ENCODE measurements around the gene HSFX2. TPM values are rescaled to one million over a fixed set of nuclear protein-coding genes. Genes with fewer than 3 reads are reported as not detected.

HSFX2 gene
- total and polyA plus RNA-seq, 2 of the 13 experiments (the other 11 are each of a cell fraction or from before 2014, with no cell fraction given): 0.13 TPM; not detected in 1

DNA sequence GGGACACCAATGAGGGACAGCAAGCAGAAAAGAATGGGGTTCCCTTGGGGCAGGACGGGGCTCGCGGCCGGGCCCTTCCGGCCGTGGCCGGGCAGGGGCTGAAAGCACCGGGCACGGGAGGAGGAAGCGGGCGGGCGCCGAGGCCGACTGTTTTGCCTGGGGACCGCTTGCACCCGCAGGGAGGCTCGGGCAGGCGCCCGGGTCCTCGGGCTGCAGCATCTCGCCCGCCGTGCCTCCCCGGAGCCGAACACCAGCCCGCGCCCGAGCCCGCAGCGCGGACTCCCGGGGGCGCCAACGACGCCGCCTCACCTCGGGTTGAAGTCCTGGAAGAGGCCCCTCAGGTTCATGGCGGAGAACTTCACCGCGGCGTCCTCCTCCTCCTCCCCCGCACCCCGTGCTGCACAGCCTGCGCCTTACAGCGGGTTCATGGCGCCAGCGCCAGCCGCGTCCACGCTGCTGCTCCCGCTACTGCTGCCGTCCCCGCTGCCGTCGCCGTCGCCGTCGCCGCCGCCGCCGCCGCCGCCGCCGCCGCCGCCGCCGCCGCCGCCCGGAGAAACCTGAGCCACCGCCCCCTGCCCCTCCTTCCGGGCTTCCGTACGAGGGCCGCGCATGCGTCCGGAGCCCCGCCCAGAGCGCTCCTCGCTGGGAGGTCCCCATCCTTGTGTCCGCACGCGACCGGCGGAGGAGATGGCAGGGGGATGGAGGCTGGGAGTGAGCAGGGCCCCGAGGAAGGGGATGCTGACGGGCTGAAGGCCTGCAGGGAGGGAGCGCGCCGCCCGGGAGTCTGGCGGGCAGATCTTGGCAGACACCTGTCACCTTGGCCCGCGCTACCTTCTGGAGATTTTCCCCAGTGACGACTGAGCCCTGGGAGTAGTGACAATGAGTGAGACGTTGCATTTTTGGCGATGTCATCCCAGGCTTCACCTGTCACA is 36.4 kb upstream of the HSFX2 start, which contains the start of gene TMEM185A (continued):
- TF ChIP-seq CHD2 (IDR thresholded peaks at IDR 0.05; ENCODE audit: low read depth, low read length): no peak
- no peak for TF ChIP-seq ZNF256 (CRISPR knock-in tag; conservative IDR thresholded peaks at IDR 0.05)
- TF ChIP-seq CEBPB (IDR thresholded peaks at IDR 0.05; ENCODE audit: borderline replicate concordance, low read depth, low read length): no peak
- TF ChIP-seq ZNF547 (CRISPR knock-in tag; IDR thresholded peaks at IDR 0.05): no peak
- no peak for TF ChIP-seq ZSCAN20 (CRISPR knock-in tag; IDR thresholded peaks at IDR 0.05; ENCODE audit: borderline replicate concordance)
- TF ChIP-seq ZMYM4 (CRISPR knock-in tag; IDR thresholded peaks at IDR 0.05): no peak
- no peak for TF ChIP-seq RBFOX2 (IDR thresholded peaks at IDR 0.05; ENCODE audit: low read depth, low read length)
- TF ChIP-seq ZNF850 (CRISPR knock-in tag; conservative IDR thresholded peaks at IDR 0.05): no peak
- TF ChIP-seq, protein P1, sequence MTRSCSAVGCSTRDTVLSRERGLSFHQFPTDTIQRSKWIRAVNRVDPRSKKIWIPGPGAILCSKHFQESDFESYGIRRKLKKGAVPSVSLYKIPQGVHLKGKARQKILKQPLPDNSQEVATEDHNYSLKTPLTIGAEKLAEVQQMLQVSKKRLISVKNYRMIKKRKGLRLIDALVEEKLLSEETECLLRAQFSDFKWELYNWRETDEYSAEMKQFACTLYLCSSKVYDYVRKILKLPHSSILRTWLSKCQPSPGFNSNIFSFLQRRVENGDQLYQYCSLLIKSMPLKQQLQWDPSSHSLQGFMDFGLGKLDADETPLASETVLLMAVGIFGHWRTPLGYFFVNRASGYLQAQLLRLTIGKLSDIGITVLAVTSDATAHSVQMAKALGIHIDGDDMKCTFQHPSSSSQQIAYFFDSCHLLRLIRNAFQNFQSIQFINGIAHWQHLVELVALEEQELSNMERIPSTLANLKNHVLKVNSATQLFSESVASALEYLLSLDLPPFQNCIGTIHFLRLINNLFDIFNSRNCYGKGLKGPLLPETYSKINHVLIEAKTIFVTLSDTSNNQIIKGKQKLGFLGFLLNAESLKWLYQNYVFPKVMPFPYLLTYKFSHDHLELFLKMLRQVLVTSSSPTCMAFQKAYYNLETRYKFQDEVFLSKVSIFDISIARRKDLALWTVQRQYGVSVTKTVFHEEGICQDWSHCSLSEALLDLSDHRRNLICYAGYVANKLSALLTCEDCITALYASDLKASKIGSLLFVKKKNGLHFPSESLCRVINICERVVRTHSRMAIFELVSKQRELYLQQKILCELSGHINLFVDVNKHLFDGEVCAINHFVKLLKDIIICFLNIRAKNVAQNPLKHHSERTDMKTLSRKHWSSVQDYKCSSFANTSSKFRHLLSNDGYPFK (CRISPR knock-in tag; IDR thresholded peaks at IDR 0.05; ENCODE audit: borderline replicate concordance): no peak
- TF ChIP-seq MYNN (CRISPR knock-in tag; IDR thresholded peaks at IDR 0.05; ENCODE audit: low read depth): no peak
- no peak for TF ChIP-seq ZNF329 (CRISPR knock-in tag; IDR thresholded peaks at IDR 0.05; ENCODE audit: low read depth)
- no peak for TF ChIP-seq ZNF652 (CRISPR knock-in tag; IDR thresholded peaks at IDR 0.05; ENCODE audit: borderline replicate concordance, low read depth)
- TF ChIP-seq KLF13 (CRISPR knock-in tag; IDR thresholded peaks at IDR 0.05): no peak
- TF ChIP-seq, protein P2, sequence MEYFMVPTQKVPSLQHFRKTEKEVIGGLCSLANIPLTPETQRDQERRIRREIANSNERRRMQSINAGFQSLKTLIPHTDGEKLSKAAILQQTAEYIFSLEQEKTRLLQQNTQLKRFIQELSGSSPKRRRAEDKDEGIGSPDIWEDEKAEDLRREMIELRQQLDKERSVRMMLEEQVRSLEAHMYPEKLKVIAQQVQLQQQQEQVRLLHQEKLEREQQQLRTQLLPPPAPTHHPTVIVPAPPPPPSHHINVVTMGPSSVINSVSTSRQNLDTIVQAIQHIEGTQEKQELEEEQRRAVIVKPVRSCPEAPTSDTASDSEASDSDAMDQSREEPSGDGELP (IDR thresholded peaks at IDR 0.05; ENCODE audit: borderline replicate concordance, low read depth): no peak
- no peak for TF ChIP-seq MTA3 (CRISPR knock-in tag; IDR thresholded peaks at IDR 0.05)
- TF ChIP-seq, protein P3, sequence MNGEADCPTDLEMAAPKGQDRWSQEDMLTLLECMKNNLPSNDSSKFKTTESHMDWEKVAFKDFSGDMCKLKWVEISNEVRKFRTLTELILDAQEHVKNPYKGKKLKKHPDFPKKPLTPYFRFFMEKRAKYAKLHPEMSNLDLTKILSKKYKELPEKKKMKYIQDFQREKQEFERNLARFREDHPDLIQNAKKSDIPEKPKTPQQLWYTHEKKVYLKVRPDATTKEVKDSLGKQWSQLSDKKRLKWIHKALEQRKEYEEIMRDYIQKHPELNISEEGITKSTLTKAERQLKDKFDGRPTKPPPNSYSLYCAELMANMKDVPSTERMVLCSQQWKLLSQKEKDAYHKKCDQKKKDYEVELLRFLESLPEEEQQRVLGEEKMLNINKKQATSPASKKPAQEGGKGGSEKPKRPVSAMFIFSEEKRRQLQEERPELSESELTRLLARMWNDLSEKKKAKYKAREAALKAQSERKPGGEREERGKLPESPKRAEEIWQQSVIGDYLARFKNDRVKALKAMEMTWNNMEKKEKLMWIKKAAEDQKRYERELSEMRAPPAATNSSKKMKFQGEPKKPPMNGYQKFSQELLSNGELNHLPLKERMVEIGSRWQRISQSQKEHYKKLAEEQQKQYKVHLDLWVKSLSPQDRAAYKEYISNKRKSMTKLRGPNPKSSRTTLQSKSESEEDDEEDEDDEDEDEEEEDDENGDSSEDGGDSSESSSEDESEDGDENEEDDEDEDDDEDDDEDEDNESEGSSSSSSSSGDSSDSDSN (CRISPR knock-in tag; IDR thresholded peaks at IDR 0.05): peak; percentile 29; the same call in 1 of the 2 replicates
- no peak for TF ChIP-seq TMF1 (CRISPR knock-in tag; IDR thresholded peaks at IDR 0.05; ENCODE audit: low read depth)
- TF ChIP-seq, protein P4, sequence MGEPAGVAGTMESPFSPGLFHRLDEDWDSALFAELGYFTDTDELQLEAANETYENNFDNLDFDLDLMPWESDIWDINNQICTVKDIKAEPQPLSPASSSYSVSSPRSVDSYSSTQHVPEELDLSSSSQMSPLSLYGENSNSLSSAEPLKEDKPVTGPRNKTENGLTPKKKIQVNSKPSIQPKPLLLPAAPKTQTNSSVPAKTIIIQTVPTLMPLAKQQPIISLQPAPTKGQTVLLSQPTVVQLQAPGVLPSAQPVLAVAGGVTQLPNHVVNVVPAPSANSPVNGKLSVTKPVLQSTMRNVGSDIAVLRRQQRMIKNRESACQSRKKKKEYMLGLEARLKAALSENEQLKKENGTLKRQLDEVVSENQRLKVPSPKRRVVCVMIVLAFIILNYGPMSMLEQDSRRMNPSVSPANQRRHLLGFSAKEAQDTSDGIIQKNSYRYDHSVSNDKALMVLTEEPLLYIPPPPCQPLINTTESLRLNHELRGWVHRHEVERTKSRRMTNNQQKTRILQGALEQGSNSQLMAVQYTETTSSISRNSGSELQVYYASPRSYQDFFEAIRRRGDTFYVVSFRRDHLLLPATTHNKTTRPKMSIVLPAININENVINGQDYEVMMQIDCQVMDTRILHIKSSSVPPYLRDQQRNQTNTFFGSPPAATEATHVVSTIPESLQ (CRISPR knock-in tag; conservative IDR thresholded peaks at IDR 0.05): no peak
- TF ChIP-seq EEA1 (CRISPR knock-in tag; IDR thresholded peaks at IDR 0.05; ENCODE audit: borderline replicate concordance): no peak
- TF ChIP-seq ATM (IDR thresholded peaks at IDR 0.05; ENCODE audit: borderline replicate concordance): no peak
- TF ChIP-seq ZNF432 (CRISPR knock-in tag; IDR thresholded peaks at IDR 0.05; ENCODE audit: borderline replicate concordance): no peak
- TF ChIP-seq PCBP1 (IDR thresholded peaks at IDR 0.05; ENCODE audit: borderline replicate concordance, low read depth, low read length): no peak
